Activated naive CD4-positive, alpha-beta T cell treated with anti-CD3 and anti-CD28 coated beads for 36 hours (primary cell): ENCODE measurements around the gene PPP1CB. TPM values are rescaled to one million over a fixed set of nuclear protein-coding genes. Genes with fewer than 3 reads are reported as not detected.
"Not testable (repeated sequence)": the region's sequence is repeated elsewhere in the genome, so short reads cannot be mapped to it uniquely, and the experiment has no call there.

Experiments used
- CTCF ChIA-PET: fragments of 350-600 bp; sonication (Branson Sonifier 250); formaldehyde crosslinking; loops from one replicate; lab custom pipeline; 2021; ENCODE audit warnings: antibody characterized with exemption; lab: Charles Lee
- DNase-seq: peaks from one replicate; pipeline ENCODE4 v3.0.0-alpha.2; 2020
- H3K27ac Mint-ChIP-seq: one replicate; pipeline ENCODE4 v1.8.0; 2021; ENCODE audit warnings: mild to moderate bottlenecking, mixed read lengths
- H3K27me3 Mint-ChIP-seq: one replicate; pipeline ENCODE4 v1.8.0; 2021; ENCODE audit warnings: low read depth, mixed read lengths
- H3K36me3 Mint-ChIP-seq: one replicate; pipeline ENCODE4 v1.8.0; 2021; ENCODE audit warnings: low read depth, mixed read lengths
- H3K4me1 Mint-ChIP-seq: one replicate; pipeline ENCODE4 v1.8.0; 2021; ENCODE audit warnings: low read depth, mixed read lengths
- H3K4me3 Mint-ChIP-seq: one replicate; pipeline ENCODE4 v1.8.0; 2021; ENCODE audit warnings: mild to moderate bottlenecking, moderate library complexity, mixed read lengths
- H3K9me3 Mint-ChIP-seq: one replicate; pipeline ENCODE4 v1.8.0; 2021; ENCODE audit warnings: mixed read lengths
- intact Hi-C: fragments of 100-400 bp; cut with micrococcal nuclease; formaldehyde crosslinking; loops from one replicate; pipeline ENCODE4 v1.15.1; 2023
- total RNA-seq, 2 experiments: library from RNA; stranded (reverse); gene quantifications; one replicate each; pipeline ENCODE4 v1.2.3, GENCODE V29; 2021

PPP1CB gene
- total RNA-seq, 2 experiments from 2014 or later, result 235 to 239 TPM

- H3K4me3 Mint-ChIP-seq, result no peak overlapping the region
- no peak for DNase-seq
- CTCF ChIA-PET, result interaction anchor here (0.7 kb wide), 1 partner anchor 20 kb away, joined by 4 read pairs; no protein-coding TSS in a partner anchor
Observed at GRCh38 chr2:28782423-28782822, 30.8 kb downstream of the PPP1CB start.

GRCh38 chr2:28784570-28784969 lies 32.9 kb downstream of the PPP1CB start:
- H3K9me3 Mint-ChIP-seq, result not testable (repeated sequence)

More at GRCh38 chr2:28782423-28782822, 30.8 kb downstream of the PPP1CB start:
- Mint-ChIP-seq H3K9me3 (no peaks in the 10 kb centered on the region), H3K36me3 (peaks cover 37% of the 10 kb centered on the region), H3K27me3 (no peaks in the 10 kb centered on the region), H3K4me1 (peaks cover 18% of the 10 kb centered on the region), H3K27ac (no peak overlapping the region)
- intact Hi-C loops, result no loop called here

GRCh38 chr2:28796620-28797019 lies 45.0 kb downstream of the PPP1CB start:
- intact Hi-C loops, result no loop called here
- no peaks in the 10 kb centered on the region for H3K27me3 Mint-ChIP-seq
- H3K9me3 Mint-ChIP-seq, result no peaks in the 10 kb centered on the region
- CTCF ChIA-PET, result interaction anchor here (1.4 kb wide), 1 partner anchor 12 kb away, joined by 4 read pairs; no protein-coding TSS in a partner anchor
- DNase-seq, result no peak
- H3K4me3 Mint-ChIP-seq, result no peak overlapping the region
- peaks cover 59% of the 10 kb centered on the region for H3K36me3 Mint-ChIP-seq
- peaks cover 32% of the 10 kb centered on the region for H3K4me1 Mint-ChIP-seq
- H3K27ac Mint-ChIP-seq, result peak overlapping the region; percentile 4

More at GRCh38 chr2:28784570-28784969, 32.9 kb downstream of the PPP1CB start:
- H3K4me1 Mint-ChIP-seq, intact Hi-C loops, H3K27ac Mint-ChIP-seq, DNase-seq, H3K4me3 Mint-ChIP-seq, H3K27me3 Mint-ChIP-seq: not testable (repeated sequence)
- H3K36me3 Mint-ChIP-seq, result peaks cover 44% of the 10 kb centered on the region
- CTCF ChIA-PET, result interaction anchor here (1.3 to 2.4 kb wide), 2 partner anchors 36 to 191 kb away, joined by 3 to 11 read pairs; no protein-coding TSS in a partner anchor

- Mint-ChIP-seq H3K4me1 (peaks cover 15% of the 10 kb centered on the region), H3K27me3 (no peaks in the 10 kb centered on the region), H3K4me3 (no peak overlapping the region), H3K9me3 (no peaks in the 10 kb centered on the region), H3K27ac (no peak overlapping the region), H3K36me3 (peaks cover 39% of the 10 kb centered on the region)
- no peak for DNase-seq
- intact Hi-C loops, result no loop called here
- CTCF ChIA-PET, result no interaction called here
Observed at GRCh38 chr2:28801726-28802125, 50.1 kb downstream of the PPP1CB start.

GRCh38 chr2:28802975-28803429 lies 51.4 kb downstream of the PPP1CB start:
- no peak for DNase-seq
- Mint-ChIP-seq H3K9me3 (no peaks in the 10 kb centered on the region), H3K27ac (peak overlapping the region; percentile 75), H3K36me3 (peaks cover 30% of the 10 kb centered on the region), H3K4me1 (peaks cover 3% of the 10 kb centered on the region), H3K4me3 (no peak overlapping the region), H3K27me3 (no peaks in the 10 kb centered on the region)
- CTCF ChIA-PET, result interaction anchor here (0.5 kb wide), 1 partner anchor 20 kb away, joined by 4 read pairs; no protein-coding TSS in a partner anchor
- intact Hi-C loops, result no loop called here

- H3K27ac Mint-ChIP-seq, result no peak overlapping the region
- H3K4me1 Mint-ChIP-seq, result peaks cover 11% of the 10 kb centered on the region
- no peaks in the 10 kb centered on the region for H3K27me3 Mint-ChIP-seq
- peak overlapping the region; percentile 75 for H3K4me3 Mint-ChIP-seq
- intact Hi-C loops, result loop anchor here (1.0 to 10.0 kb wide), 5 partner anchors 59 to 415 kb away; partner anchors contain the start of genes FOSL2, PPP1CB and TRMT61B
- DNase-seq, result no peak
- peaks cover 3% of the 10 kb centered on the region for H3K36me3 Mint-ChIP-seq
- H3K9me3 Mint-ChIP-seq, result no peaks in the 10 kb centered on the region
- CTCF ChIA-PET, result interaction anchor here (0.7 to 2.3 kb wide), 3 partner anchors 9 to 85 kb away, joined by 3 to 9 read pairs (median 3); partner anchors contain the start of gene WDR43
Observed at GRCh38 chr2:28809927-28810326, 58.3 kb downstream of the PPP1CB start.

GRCh38 chr2:28810384-28811285 lies 59.0 kb downstream of the PPP1CB start, which contains the start of gene SPDYA:
TSS of gene SPDYA (plus strand) at chr2:28810834. CDS start at chr2:28816015, 5,181 bp downstream.
- DNase-seq, result peak; percentile 82
- Mint-ChIP-seq H3K9me3 (no peaks in the 10 kb centered on the region), H3K27me3 (no peaks in the 10 kb centered on the region), H3K4me3 (peak within 1 kb of the TSS; percentile 75), H3K4me1 (peaks cover 11% of the 10 kb centered on the region), H3K36me3 (peaks cover 3% of the 10 kb centered on the region), H3K27ac (no peak within 1 kb of the TSS)
- intact Hi-C loops, result loop anchor here (1.0 to 10.0 kb wide), 5 partner anchors 59 to 416 kb away; partner anchors contain the start of genes FOSL2, PPP1CB and TRMT61B
- CTCF ChIA-PET, result interaction anchor here (0.6 to 1.5 kb wide), 2 partner anchors 73 to 243 kb away, joined by 4 to 5 read pairs; no protein-coding TSS in a partner anchor

- H3K27ac Mint-ChIP-seq, result no peak overlapping the region
- no peak overlapping the region for H3K4me3 Mint-ChIP-seq
- no peak for DNase-seq
- H3K27me3 Mint-ChIP-seq, result no peaks in the 10 kb centered on the region
- CTCF ChIA-PET, result interaction anchor here (0.7 to 2.9 kb wide), 3 partner anchors 9 to 1614 kb away, joined by 4 to 9 read pairs (median 6); no protein-coding TSS in a partner anchor
- intact Hi-C loops, result loop anchor here (10.0 kb wide), 1 partner anchor 423 kb away; the partner anchor contains the start of gene FOSL2
- peaks cover 8% of the 10 kb centered on the region for H3K4me1 Mint-ChIP-seq
- no peaks in the 10 kb centered on the region for H3K9me3 Mint-ChIP-seq
- no peaks in the 10 kb centered on the region for H3K36me3 Mint-ChIP-seq
Observed at GRCh38 chr2:28818053-28818452, 66.4 kb downstream of the PPP1CB start.

- no peak overlapping the region for H3K4me3 Mint-ChIP-seq
- H3K27ac Mint-ChIP-seq, result no peak overlapping the region
- CTCF ChIA-PET, result interaction anchor here (0.6 to 1.7 kb wide), 13 partner anchors 17 to 1248 kb away, joined by 3 to 11 read pairs (median 4); no protein-coding TSS in a partner anchor
- H3K9me3 Mint-ChIP-seq, result no peaks in the 10 kb centered on the region
- DNase-seq, result peak; percentile 81
- no peaks in the 10 kb centered on the region for H3K27me3 Mint-ChIP-seq
- intact Hi-C loops, result loop anchor here (1.0 to 5.0 kb wide), 7 partner anchors 49 to 731 kb away; partner anchors contain the start of genes TRMT61B and WDR43
- peaks cover 8% of the 10 kb centered on the region for H3K4me1 Mint-ChIP-seq
- H3K36me3 Mint-ChIP-seq, result no peaks in the 10 kb centered on the region
Observed at GRCh38 chr2:28821295-28821958, 69.8 kb downstream of the PPP1CB start.

GRCh38 chr2:28822036-28822435 lies 70.4 kb downstream of the PPP1CB start:
- Mint-ChIP-seq H3K4me3 (no peak overlapping the region), H3K4me1 (peaks cover 8% of the 10 kb centered on the region), H3K27ac (no peak overlapping the region), H3K27me3 (no peaks in the 10 kb centered on the region), H3K36me3 (no peaks in the 10 kb centered on the region), H3K9me3 (no peaks in the 10 kb centered on the region)
- CTCF ChIA-PET, result interaction anchor here (0.6 to 1.7 kb wide), 8 partner anchors 13 to 134 kb away, joined by 3 to 6 read pairs (median 4); no protein-coding TSS in a partner anchor
- DNase-seq, result no peak
- intact Hi-C loops, result loop anchor here (5.0 kb wide), 1 partner anchor 730 kb away; no protein-coding TSS in a partner anchor

- no peak overlapping the region for H3K4me3 Mint-ChIP-seq
- H3K36me3 Mint-ChIP-seq, result no peaks in the 10 kb centered on the region
- no peak overlapping the region for H3K27ac Mint-ChIP-seq
- CTCF ChIA-PET, result interaction anchor here (0.5 to 1.2 kb wide), 4 partner anchors 12 to 78 kb away, joined by 3 to 4 read pairs (median 3); no protein-coding TSS in a partner anchor
- H3K9me3 Mint-ChIP-seq, result no peaks in the 10 kb centered on the region
- no peak for DNase-seq
- intact Hi-C loops, result loop anchor here (5.0 kb wide), 1 partner anchor 728 kb away; no protein-coding TSS in a partner anchor
- H3K27me3 Mint-ChIP-seq, result no peaks in the 10 kb centered on the region
- H3K4me1 Mint-ChIP-seq, result peaks cover 12% of the 10 kb centered on the region
Observed at GRCh38 chr2:28824207-28824606, 72.6 kb downstream of the PPP1CB start.
